Spleen (tissue), 11 donors: Measurements from ENCODE around the gene MRC2. TPM values are rescaled to one million over a fixed set of nuclear protein-coding genes. Genes with fewer than 3 reads are reported as not detected.

ENCODE experiments used
- DNase-seq: peaks from one replicate; pipeline ENCODE4 v3.0.0-alpha.2; 2020
- H3K27ac ChIP-seq, 8 donors: fragments of 200-600 bp; sonication (generic) in 7 of 8; 1 replicate in 4 of 8; 2 replicates in 4 of 8; pipeline versions ENCODE4 v1.5.0 to v1.8.0; 2016 to 2021; ENCODE audit warnings: inconsistent platforms in 4 of 8, mild to moderate bottlenecking in 4 of 8, moderate library complexity in 1 of 8
- H3K27me3 ChIP-seq, 7 donors: fragments of 200-600 bp; sonication (generic) in 6 of 7; replicated peaks in 1 of 7; 1 replicate in 4 of 7; 2 replicates in 3 of 7; pipeline versions ENCODE4 v1.5.0 to v1.8.0; 2016 to 2021; ENCODE audit warnings: inconsistent platforms in 3 of 7, mild to moderate bottlenecking in 1 of 7
- H3K36me3 ChIP-seq, 6 donors: fragments of 200-600 bp; sonication (generic) in 5 of 6; 1 replicate in 4 of 6; 2 replicates in 2 of 6; pipeline versions ENCODE4 v1.5.0 to v1.8.0; 2016 to 2021; ENCODE audit warnings: inconsistent platforms in 2 of 6
- H3K4me1 ChIP-seq, 6 donors: fragments of 200-600 bp; sonication (generic) in 5 of 6; 1 replicate in 3 of 6; 2 replicates in 3 of 6; pipeline versions ENCODE4 v1.5.0 to v1.8.0; 2016 to 2021; ENCODE audit warnings: inconsistent platforms in 3 of 6
- H3K4me3 ChIP-seq, 8 donors: fragments of 200-600 bp; sonication (generic) in 7 of 8; 1 replicate in 4 of 8; 2 replicates in 4 of 8; pipeline versions ENCODE4 v1.5.0 to v1.8.0; 2016 to 2021; ENCODE audit warnings: inconsistent platforms in 4 of 8, mild to moderate bottlenecking in 4 of 8, moderate library complexity in 2 of 8
- H3K9me3 ChIP-seq, 8 donors: fragments of 200-600 bp; sonication (generic) in 7 of 8; 1 replicate in 4 of 8; 2 replicates in 4 of 8; pipeline versions ENCODE4 v1.5.0 to v1.8.0; 2016 to 2021; ENCODE audit warnings: inconsistent platforms in 4 of 8
- CTCF ChIP-seq, 11 experiments: fragments of 200-600 bp in 7 of 11; fragments of 450-650 bp in 4 of 11; sonication (generic) in 4 of 11; IDR thresholded peaks in 8 of 11; conservative IDR thresholded peaks in 3 of 11; 1 replicate in 7 of 11; 2 replicates in 4 of 11; pipeline versions ENCODE4 v1.4.0 to v1.8.0; 2016 to 2021; ENCODE audit warnings: antibody characterized with exemption in 11 of 11, inconsistent platforms in 4 of 11, mild to moderate bottlenecking in 1 of 11
- POLR2A ChIP-seq, 3 donors: fragments of 450-650 bp; IDR thresholded peaks; one replicate each; pipeline ENCODE4 v1.5.1; 2017; ENCODE audit warnings: antibody characterized with exemption in 3 of 3, mild to moderate bottlenecking in 1 of 3
- POLR2AphosphoS5 ChIP-seq, 3 donors: sonication (generic); formaldehyde crosslinking; IDR thresholded peaks; one replicate each; pipeline ENCODE4 v1.5.1; 2017; ENCODE audit warnings: antibody characterized with exemption in 3 of 3
- WGBS, 5 donors: extraction: QIAGEN DNeasy Blood & Tissue Kit in 3 of 5; methylation state at CpG; one replicate each; pipeline versions ENCODE4 v1.1.5 to v1.1.7; 2013 to 2018; 5-methylcytosine and 5-hydroxymethylcytosine counted together
- intact Hi-C: fragments of 100-400 bp; cut with DNase I; formaldehyde crosslinking; loops from one replicate; pipeline ENCODE4 v1.15.0; 2023; ENCODE audit warnings: low total_unique reads
- polyA plus RNA-seq, 3 donors: library from polyadenylated mRNA; stranded (reverse); fragments of 200-250 nt; gene quantifications; one replicate each; pipeline ENCODE4 v1.2.1, GENCODE V29; 2013
- total RNA-seq, 7 donors: library from RNA; depleted of rRNA in 3 of 7; stranded (reverse); fragments of >200 nt in 3 of 7; fragmentation: NEBNext Ultra II Directional in 4 of 7; extraction: Animal tissue kit (Norgen Biotek cat#: 25700) in 4 of 7; gene quantifications; one replicate each; pipeline versions ENCODE4 v1.1.0 to v1.2.1, GENCODE V29; 2016 to 2021
- donor health status: healthy with polysubstance abuse.
- donor health status: DM: no; HTN: no; CAD: no; lungs with moderate emphysema.
- donor health status: DM: no; HTN: no; CAD: no.
- donor health status: Bipolar disorder and iron deficiency.
- donor health status: healthy.
- donor health status: DM: no; HTN: no; CAD: no.
- donor health status: DM: yes; HTN: yes; CAD: no.

Gene MRC2
- total and polyA plus RNA-seq, 10 donors: 4.5 to 75.1 (median 38.7) TPM

DNA sequence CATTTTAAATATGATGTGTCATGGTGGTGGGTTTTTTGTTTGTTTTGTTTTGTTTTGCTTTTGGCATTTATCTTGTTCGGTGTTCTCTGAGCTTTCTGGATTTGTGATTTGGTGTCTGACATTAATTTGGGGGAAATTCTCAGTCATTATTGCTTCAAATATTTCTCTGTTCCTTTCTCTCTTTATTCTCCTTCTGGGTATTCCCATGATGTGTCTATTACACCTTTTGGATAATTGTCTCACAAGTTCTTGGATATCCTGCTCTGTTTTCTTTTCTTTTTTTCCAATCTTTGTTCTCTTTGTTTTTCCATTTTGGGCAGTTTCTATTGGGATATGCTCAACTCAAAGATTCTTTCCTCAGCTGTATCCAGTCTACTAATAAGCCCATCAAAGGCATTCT is 92.1 kb downstream of the MRC2 start:
- TF ChIP-seq CTCF (IDR thresholded peaks at IDR 0.05 in 8 of 11, conservative IDR thresholded peaks at IDR 0.05 in 3 of 11) (no peak), POLR2A (IDR thresholded peaks at IDR 0.05) (no peak), POLR2AphosphoS5 (IDR thresholded peaks at IDR 0.05) (no peak)
- no peak for DNase-seq
- intact Hi-C loops: no loop called here
- Histone ChIP-seq H3K36me3 (no peaks in the 10 kb centered on the region), H3K4me1 (peaks cover 0 to 29% (median 5%) of the 10 kb centered on the region in 6 donors), H3K9me3 (no peaks in the 10 kb centered on the region), H3K27ac (no peak overlapping the region), H3K27me3 (peaks cover 0 to 9% (median 0%) of the 10 kb centered on the region in 7 donors), H3K4me3 (no peak overlapping the region)
- 84 to 100% (median 87%) methylated on average over 1 of the region's 1 CpG for WGBS, 5 donors

DNA sequence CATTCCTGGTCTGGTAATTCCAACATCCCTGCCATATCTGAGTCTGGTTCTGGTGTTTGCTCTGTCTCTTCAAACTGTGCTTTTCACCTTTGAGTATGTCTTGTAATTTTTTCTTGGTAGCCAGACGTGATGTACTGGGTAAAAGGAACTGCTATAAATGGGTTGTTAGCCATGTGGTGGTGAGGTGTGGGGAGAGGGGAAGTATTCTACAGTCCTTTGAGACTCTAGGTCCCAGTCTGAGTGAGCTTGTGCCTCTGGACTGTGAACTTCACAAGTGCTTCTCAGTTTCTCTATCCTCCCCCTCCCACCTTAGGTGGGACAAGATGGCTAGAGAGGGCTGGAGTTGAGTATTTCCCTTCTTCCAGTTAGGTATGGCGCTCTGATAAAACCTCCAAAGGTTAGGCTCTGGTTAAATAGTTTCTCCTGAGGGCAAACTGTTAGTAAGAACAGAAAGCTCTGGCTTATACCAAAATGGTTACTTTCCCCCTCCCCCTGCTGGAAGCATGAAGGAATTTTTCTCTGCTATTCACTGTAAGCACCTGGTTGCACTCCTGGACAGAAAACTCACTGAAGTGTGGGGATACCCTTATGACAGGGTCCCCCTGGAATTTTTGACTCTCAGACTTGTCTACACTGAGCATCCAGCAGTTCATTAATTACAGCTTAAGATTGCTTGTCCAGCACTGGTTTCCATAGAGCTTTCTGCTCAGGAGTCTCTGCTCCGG is 92.8 kb downstream of the MRC2 start:
- Histone ChIP-seq H3K4me1 (peaks cover 0 to 36% (median 12%) of the 10 kb centered on the region in 6 donors), H3K27me3 (peaks cover 0 to 16% (median 0%) of the 10 kb centered on the region in 7 donors), H3K36me3 (no peaks in the 10 kb centered on the region), H3K9me3 (no peaks in the 10 kb centered on the region), H3K27ac (no peak overlapping the region), H3K4me3 (no peak overlapping the region)
- TF ChIP-seq POLR2AphosphoS5 (IDR thresholded peaks at IDR 0.05): no peak
- peak in 4 of 11 experiments; percentile 10 to 22 (median 14) for TF ChIP-seq CTCF (IDR thresholded peaks at IDR 0.05 in 8 of 11, conservative IDR thresholded peaks at IDR 0.05 in 3 of 11)
- WGBS, 5 donors: 70 to 79% (median 77%) methylated on average over 3 of the region's 3 CpGs
- intact Hi-C loops: no loop called here
- DNase-seq: no peak

GRCh38 chr17:62722625-62723024 is 95.2 kb downstream of the MRC2 start:
- intact Hi-C loops: no loop called here
- DNase-seq: no peak
- H3K27me3 ChIP-seq: peaks cover 0 to 15% (median 0%) of the 10 kb centered on the region in 7 donors
- H3K4me1 ChIP-seq: peaks cover 4 to 46% (median 17%) of the 10 kb centered on the region in 6 donors
- H3K36me3 ChIP-seq: no peaks in the 10 kb centered on the region
- no peak overlapping the region for H3K27ac ChIP-seq
- 20 to 60% (median 40%) methylated on average over 1 of the region's 1 CpG for WGBS, 5 donors
- TF ChIP-seq CTCF (IDR thresholded peaks at IDR 0.05 in 8 of 11, conservative IDR thresholded peaks at IDR 0.05 in 3 of 11) (no peak), POLR2A (IDR thresholded peaks at IDR 0.05) (no peak), POLR2AphosphoS5 (IDR thresholded peaks at IDR 0.05) (no peak)
- H3K4me3 ChIP-seq: no peak overlapping the region
- no peaks in the 10 kb centered on the region for H3K9me3 ChIP-seq

DNA sequence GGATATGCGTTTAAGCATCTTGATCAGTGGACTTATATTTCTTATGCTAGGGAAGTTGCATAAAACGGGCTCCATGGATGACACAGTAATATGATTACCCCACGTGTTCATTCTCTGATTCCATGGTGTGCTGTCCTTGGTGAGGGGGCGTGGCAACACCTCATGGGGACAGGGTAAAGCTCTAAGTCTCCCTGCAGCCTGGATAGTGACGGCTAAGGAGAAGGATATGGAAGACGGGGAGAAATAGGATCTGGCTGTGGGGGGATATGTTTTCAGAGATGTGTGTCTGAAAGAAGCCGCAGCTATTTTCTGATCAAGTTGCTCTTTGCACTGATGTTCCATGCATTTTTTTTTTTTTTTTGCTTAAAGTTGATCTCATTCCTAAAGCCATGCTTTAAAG is 96.4 kb downstream of the MRC2 start:
- no peak overlapping the region for H3K4me3 ChIP-seq
- H3K27me3 ChIP-seq: peaks cover 0 to 14% (median 0%) of the 10 kb centered on the region in 7 donors
- intact Hi-C loops: no loop called here
- peak overlapping the region in 6 of 8 donors; percentile 49 to 84 (median 72) for H3K27ac ChIP-seq
- H3K36me3 ChIP-seq: no peaks in the 10 kb centered on the region
- TF ChIP-seq POLR2A (IDR thresholded peaks at IDR 0.05) (no peak), POLR2AphosphoS5 (IDR thresholded peaks at IDR 0.05) (no peak), CTCF (IDR thresholded peaks at IDR 0.05 in 8 of 11, conservative IDR thresholded peaks at IDR 0.05 in 3 of 11) (no peak)
- H3K9me3 ChIP-seq: no peaks in the 10 kb centered on the region
- WGBS, 5 donors: 80 to 91% (median 86%) methylated on average over 7 of the region's 7 CpGs
- no peak for DNase-seq
- H3K4me1 ChIP-seq: peaks cover 4 to 50% (median 17%) of the 10 kb centered on the region in 6 donors
